Testis (tissue), 3 donors: ENCODE results near the gene RPS6KB2. TPM values are rescaled to one million over a fixed set of nuclear protein-coding genes. Genes with fewer than 3 reads are reported as not detected.
"Not testable (repeated sequence)": the region's sequence is repeated elsewhere in the genome, so short reads cannot be mapped to it uniquely, and the experiment has no call there.

ENCODE experiments used
- DNase-seq: peaks from one replicate; pipeline ENCODE4 v3.0.0-alpha.2; 2019
- H3K27ac ChIP-seq, 2 donors: fragments of 200-600 bp; sonication (generic); one replicate each; pipeline ENCODE4 v1.5.1; 2019
- H3K27me3 ChIP-seq: fragments of 200-600 bp; sonication (generic); one replicate; pipeline ENCODE4 v1.5.1; 2019
- H3K36me3 ChIP-seq: fragments of 200-600 bp; sonication (generic); one replicate; pipeline ENCODE4 v1.5.1; 2017; ENCODE audit warnings: low read depth; ENCODE audit errors: missing control alignments
- H3K4me1 ChIP-seq: fragments of 200-600 bp; sonication (generic); one replicate; pipeline ENCODE4 v1.5.1; 2019
- H3K4me3 ChIP-seq, 2 donors: fragments of 200-600 bp; sonication (generic); one replicate each; pipeline ENCODE4 v1.5.1; 2017 to 2019
- H3K9me3 ChIP-seq: fragments of 200-600 bp; sonication (generic); one replicate; pipeline ENCODE4 v1.5.1; 2017
- POLR2A ChIP-seq: fragments of 450-650 bp; IDR thresholded peaks from one replicate; pipeline ENCODE4 v1.6.1; 2017; ENCODE audit warnings: antibody characterized with exemption, mild to moderate bottlenecking, moderate library complexity
- WGBS, 2 donors: methylation state at CpG; one replicate each; pipeline ENCODE4 v1.1.5; 2018; 5-methylcytosine and 5-hydroxymethylcytosine counted together
- intact Hi-C: fragments of 100-400 bp; cut with DNase I; formaldehyde crosslinking; loops from one replicate; pipeline ENCODE4 v1.15.1; 2023; ENCODE audit warnings: low total_unique reads
- polyA plus RNA-seq: library from polyadenylated mRNA; stranded (reverse); fragments of 350-450 nt; fragmentation: Illumina TruSeq; extraction: RNeasy Lipid Tissue Mini Kit (QIAGEN cat#74804); gene quantifications from one replicate; pipeline ENCODE4 v1.2.3, GENCODE V29; 2014; ENCODE audit warnings: low read depth, low replicate concordance; ENCODE audit not compliant: insufficient read depth
- total RNA-seq, 2 donors: library from RNA; depleted of rRNA; stranded (reverse); fragments of >200 nt; gene quantifications; one replicate each; pipeline ENCODE4 v1.2.3, GENCODE V29; 2016
- TF ChIP-seq, protein P1 (sequence below), 3 experiments: fragments of 450-650 bp in 2 of 3; fragments of 200-600 bp in 1 of 3; sonication (generic) in 1 of 3; IDR thresholded peaks; one replicate each; pipeline ENCODE4 v1.5.1; 2016 to 2019; ENCODE audit warnings: antibody characterized with exemption in 3 of 3, mild to moderate bottlenecking in 2 of 3, moderate library complexity in 1 of 3

RPS6KB2 gene
- total and polyA plus RNA-seq, 3 donors from 2014 or later, result 30.1 to 47.4 (median 46.5) TPM

DNA sequence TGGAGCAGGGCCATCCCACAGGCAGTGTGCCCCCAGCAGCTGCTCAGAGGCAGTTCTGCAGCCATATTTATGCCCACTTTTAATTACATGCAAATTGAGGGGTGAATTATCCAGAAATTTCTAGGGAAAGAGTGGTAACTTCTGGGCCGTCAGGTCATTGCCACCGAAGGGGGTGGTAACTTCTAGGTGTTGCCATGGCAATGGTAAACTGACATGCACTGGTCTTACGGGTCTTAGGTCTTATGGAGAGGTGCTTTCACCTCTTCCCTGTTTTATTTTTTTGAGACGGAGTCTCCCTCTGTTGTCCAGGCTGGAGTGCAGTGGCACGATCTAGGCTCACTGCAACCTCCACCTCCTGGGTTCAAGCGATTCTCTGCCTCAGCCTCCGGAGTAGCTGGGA, 44.6 kb downstream of the RPS6KB2 start:
- H3K4me3 ChIP-seq, result no peak overlapping the region
- H3K27ac ChIP-seq, result no peak overlapping the region
- intact Hi-C loops, result no loop called here
- H3K36me3 ChIP-seq, result no peaks in the 10 kb centered on the region
- H3K4me1 ChIP-seq, result peaks cover 5% of the 10 kb centered on the region
- TF ChIP-seq, protein P1, sequence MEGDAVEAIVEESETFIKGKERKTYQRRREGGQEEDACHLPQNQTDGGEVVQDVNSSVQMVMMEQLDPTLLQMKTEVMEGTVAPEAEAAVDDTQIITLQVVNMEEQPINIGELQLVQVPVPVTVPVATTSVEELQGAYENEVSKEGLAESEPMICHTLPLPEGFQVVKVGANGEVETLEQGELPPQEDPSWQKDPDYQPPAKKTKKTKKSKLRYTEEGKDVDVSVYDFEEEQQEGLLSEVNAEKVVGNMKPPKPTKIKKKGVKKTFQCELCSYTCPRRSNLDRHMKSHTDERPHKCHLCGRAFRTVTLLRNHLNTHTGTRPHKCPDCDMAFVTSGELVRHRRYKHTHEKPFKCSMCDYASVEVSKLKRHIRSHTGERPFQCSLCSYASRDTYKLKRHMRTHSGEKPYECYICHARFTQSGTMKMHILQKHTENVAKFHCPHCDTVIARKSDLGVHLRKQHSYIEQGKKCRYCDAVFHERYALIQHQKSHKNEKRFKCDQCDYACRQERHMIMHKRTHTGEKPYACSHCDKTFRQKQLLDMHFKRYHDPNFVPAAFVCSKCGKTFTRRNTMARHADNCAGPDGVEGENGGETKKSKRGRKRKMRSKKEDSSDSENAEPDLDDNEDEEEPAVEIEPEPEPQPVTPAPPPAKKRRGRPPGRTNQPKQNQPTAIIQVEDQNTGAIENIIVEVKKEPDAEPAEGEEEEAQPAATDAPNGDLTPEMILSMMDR (IDR thresholded peaks at IDR 0.05), result no peak
- no peak for TF ChIP-seq POLR2A
- no peaks in the 10 kb centered on the region for H3K9me3 ChIP-seq
- H3K27me3 ChIP-seq, result no peaks in the 10 kb centered on the region
- no peak for DNase-seq
- 73 to 75% methylated on average over 7 of the region's 7 CpGs for WGBS, 2 donors

DNA sequence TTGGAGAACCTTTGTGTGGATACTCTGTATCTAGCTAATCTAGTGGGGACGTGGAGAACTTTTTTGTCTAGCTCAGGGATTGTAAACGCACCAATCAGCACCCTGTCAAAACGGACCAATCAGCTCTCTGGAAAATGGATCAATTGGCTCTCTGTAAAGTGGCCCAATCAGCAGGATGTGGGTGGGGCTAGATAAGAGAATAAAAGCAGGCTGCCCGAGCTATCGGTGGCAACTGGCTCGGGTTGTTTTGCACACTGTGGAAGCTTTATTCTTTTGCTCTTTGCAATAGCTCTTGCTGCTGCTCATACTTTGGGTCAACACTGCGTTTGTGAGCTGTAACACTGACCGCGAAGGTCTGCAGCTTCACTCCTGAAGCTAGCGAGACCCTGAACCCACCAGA, 48.4 kb downstream of the RPS6KB2 start:
- peak overlapping the region in 1 of 2 donors; percentile 15 for H3K4me3 ChIP-seq
- H3K27me3 ChIP-seq, intact Hi-C loops, H3K27ac ChIP-seq, H3K4me1 ChIP-seq, H3K9me3 ChIP-seq, H3K36me3 ChIP-seq: not testable (repeated sequence)
- 57 to 58% methylated on average over 10 of the region's 10 CpGs for WGBS, 2 donors
- peak; percentile 58 for DNase-seq

DNA sequence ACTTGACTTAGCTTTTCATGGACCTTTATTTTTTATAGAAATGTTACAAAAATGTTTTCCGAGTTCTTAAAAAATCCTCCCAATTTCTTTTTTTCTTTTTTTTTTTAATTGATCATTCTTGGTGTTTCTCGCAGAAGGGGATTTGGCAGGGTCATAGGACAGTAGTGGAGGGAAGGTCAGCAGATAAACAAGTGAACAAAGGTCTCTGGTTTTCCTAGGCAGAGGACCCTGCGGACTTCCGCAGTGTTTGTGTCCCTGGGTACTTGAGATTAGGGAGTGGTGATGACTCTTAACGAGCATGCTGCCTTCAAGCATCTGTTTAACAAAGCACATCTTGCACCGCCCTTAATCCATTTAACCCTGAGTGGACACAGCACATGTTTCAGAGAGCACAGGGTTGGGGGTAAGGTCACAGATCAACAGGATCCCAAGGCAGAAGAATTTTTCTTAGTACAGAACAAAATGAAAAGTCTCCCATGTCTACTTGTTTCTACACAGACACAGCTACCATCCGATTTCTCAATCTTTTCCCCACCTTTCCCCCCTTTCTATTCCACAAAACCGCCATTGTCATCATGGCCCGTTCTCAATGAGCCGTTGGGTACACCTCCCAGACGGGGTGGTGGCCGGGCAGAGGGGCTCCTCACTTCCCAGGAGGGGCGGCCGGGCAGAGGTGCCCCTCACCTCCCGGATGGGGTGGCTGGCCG, 49.2 kb downstream of the RPS6KB2 start:
- DNase-seq, H3K4me3 ChIP-seq, H3K27me3 ChIP-seq, H3K27ac ChIP-seq, H3K4me1 ChIP-seq, intact Hi-C loops, H3K36me3 ChIP-seq, H3K9me3 ChIP-seq: not testable (repeated sequence)
- 71 to 83% methylated on average over 15 to 16 of the region's 16 CpGs for WGBS, 2 donors

DNA sequence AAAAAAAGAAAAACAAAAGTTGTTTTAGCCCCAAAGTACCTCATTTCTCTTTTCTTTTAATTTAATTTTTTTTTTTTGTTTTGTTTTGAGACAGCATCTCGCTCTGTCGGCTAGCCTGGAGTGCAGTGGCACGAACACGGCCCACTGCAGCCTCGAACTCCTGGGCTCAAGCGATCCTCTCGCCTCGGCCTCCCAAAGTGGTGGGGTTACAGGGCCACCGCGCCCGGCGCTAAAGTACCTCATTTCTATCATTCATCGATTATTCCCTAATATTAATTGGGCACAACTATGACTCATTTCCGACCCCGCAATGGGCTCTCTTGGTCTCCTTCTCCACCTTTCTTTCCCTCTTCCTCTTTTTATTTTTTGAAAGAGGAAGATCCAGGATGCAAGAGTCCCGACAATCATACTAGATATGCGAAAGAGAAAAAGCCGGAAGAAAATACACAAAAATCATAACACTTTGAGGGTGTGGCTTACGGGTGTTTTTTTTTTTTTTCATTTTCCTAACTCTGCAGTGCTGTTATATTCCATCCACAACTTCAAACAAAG, 54.1 kb downstream of the RPS6KB2 start:
- Histone ChIP-seq H3K27me3 (no peaks in the 10 kb centered on the region), H3K9me3 (no peaks in the 10 kb centered on the region), H3K4me3 (peak overlapping the region; percentile 49 to 57), H3K4me1 (peaks cover 9% of the 10 kb centered on the region), H3K27ac (peak overlapping the region; percentile 82 to 88), H3K36me3 (no peaks in the 10 kb centered on the region)
- TF ChIP-seq POLR2A, result no peak
- TF ChIP-seq, protein P1 (IDR thresholded peaks at IDR 0.05), result no peak
- intact Hi-C loops, result loop anchor here (10.0 kb wide), 1 partner anchor 78 kb away; the partner anchor contains the start of genes PPP1CA and TBC1D10C
- 32 to 38% methylated on average over 19 of the region's 19 CpGs for WGBS, 2 donors
- DNase-seq, result no peak

DNA sequence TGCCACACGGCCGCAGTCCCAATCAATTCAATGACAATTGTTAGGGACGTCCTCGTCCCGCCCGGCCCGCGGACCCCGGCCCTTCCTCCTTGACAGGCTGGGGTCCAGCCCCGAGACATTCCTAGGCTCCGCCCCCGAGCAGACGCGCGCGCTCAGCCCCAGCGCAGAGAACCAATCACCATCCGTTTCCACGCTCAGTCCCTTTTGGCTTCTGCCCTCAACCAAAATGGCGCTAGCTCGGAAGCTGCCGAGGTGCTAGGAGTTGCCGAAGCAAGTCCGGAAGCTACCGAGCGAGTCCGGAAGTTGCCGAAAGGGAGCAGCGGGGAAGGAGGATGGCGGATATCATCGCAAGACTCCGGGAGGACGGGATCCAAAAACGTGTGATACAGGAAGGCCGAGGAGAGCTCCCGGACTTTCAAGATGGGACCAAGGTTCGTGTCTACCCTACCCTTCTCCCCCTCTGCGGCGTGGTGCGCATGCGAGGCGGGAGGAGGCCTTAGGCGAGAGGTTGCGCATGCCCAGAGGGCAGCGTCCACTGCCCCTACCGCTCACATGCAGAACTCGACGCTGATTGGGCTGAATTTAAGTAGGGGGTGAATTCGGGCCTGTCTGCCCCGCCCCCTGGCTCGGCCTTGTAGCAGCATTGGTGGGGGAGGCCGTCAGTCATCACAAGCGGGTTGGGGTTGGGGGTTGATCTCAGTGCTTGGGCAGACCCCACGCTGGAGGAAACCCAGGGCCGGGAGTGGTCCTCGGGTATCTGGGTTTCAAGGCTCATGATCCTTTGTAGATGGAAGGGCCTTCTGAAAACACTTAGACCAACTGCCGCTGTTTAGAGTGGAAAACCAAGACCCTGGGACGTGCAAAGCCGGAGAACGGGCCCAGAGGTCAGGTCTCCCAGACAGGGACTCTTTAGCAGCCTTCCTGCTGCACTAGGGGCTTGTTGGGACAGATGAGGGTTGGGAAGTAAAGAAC, 54.8 kb downstream of the RPS6KB2 start, which contains the start of gene AIP:
TSS of gene AIP (plus strand) at position 200 of the 972 bp plus-strand sequence. CDS start at position 333, 133 bp downstream.
- intact Hi-C loops, result loop anchor here (10.0 kb wide), 1 partner anchor 78 kb away; the partner anchor contains the start of genes PPP1CA and TBC1D10C
- Histone ChIP-seq H3K9me3 (no peaks in the 10 kb centered on the region), H3K4me1 (peaks cover 9% of the 10 kb centered on the region), H3K27ac (peak within 1 kb of the TSS; percentile 82 to 88), H3K4me3 (peak within 1 kb of the TSS; percentile 49 to 57), H3K36me3 (no peaks in the 10 kb centered on the region), H3K27me3 (no peaks in the 10 kb centered on the region)
- WGBS, 2 donors, result 7 to 8% methylated on average over 48 to 60 of the region's 60 CpGs
- peak; percentile 98 for DNase-seq
- TF ChIP-seq, protein P1 (IDR thresholded peaks at IDR 0.05), result peak in 2 of 3 experiments; percentile 40
- TF ChIP-seq POLR2A, result no peak
